A673 (cell line): Measurements from ENCODE around the gene GRIK2. TPM values are rescaled to one million over a fixed set of nuclear protein-coding genes. Genes with fewer than 3 reads are reported as not detected.

Experiments
- BruUV-seq: library from RNA; stranded (reverse); fragments of 400-500 nt; replicated peaks from 2 replicates; lab custom pipeline; 2021; lab: Mats Ljungman, UMichigan
- CTCF ChIA-PET: fragments of 300-600 bp; sonication (Branson Sonifier 250); formaldehyde crosslinking; loops from one replicate; lab custom pipeline; 2022; ENCODE audit warnings: antibody characterized with exemption; lab: Charles Lee
- POLR2A ChIA-PET: fragments of 300-600 bp; sonication (Branson Sonifier 250); formaldehyde crosslinking; loops from one replicate; lab custom pipeline; 2022; ENCODE audit warnings: antibody characterized with exemption; ENCODE audit not compliant: low non-redundant PET; lab: Charles Lee
- DNase-seq: peaks from one replicate; pipeline ENCODE4 v3.0.0-alpha.2; 2015; ENCODE audit warnings: low spot score
- H3K27ac ChIP-seq: fragments of 200-600 bp; sonication (generic); 2 replicates; pipeline ENCODE4 v1.5.1; 2016; ENCODE audit warnings: mixed run types, low read depth, mild to moderate bottlenecking, mixed read lengths, antibody characterized with exemption, low read length; ENCODE audit not compliant: poor library complexity, severe bottlenecking
- H3K27me3 ChIP-seq: fragments of 200-600 bp; sonication (generic); replicated peaks from 2 replicates; pipeline ENCODE4 v1.6.1; 2017; ENCODE audit warnings: mixed run types, low read depth, mild to moderate bottlenecking, mixed read lengths, antibody characterized with exemption, low read length; ENCODE audit not compliant: insufficient read depth, poor library complexity
- H3K36me3 ChIP-seq: fragments of 200-600 bp; sonication (generic); 2 replicates; pipeline ENCODE4 v1.6.1; 2016; ENCODE audit warnings: mixed run types, mild to moderate bottlenecking, mixed read lengths, antibody characterized with exemption, low read length; ENCODE audit not compliant: insufficient read depth, poor library complexity, severe bottlenecking
- H3K4me1 ChIP-seq: fragments of 200-600 bp; sonication (generic); 2 replicates; pipeline ENCODE4 v1.6.1; 2017; ENCODE audit warnings: mixed run types, mild to moderate bottlenecking, mixed read lengths, antibody characterized with exemption, low read length; ENCODE audit not compliant: insufficient read depth, poor library complexity, severe bottlenecking
- H3K4me3 ChIP-seq: fragments of 200-600 bp; sonication (generic); 2 replicates; pipeline ENCODE4 v1.5.1; 2016; ENCODE audit warnings: low read depth, mixed run types, mild to moderate bottlenecking, mixed read lengths, low read length; ENCODE audit not compliant: poor library complexity, severe bottlenecking
- H3K9me3 ChIP-seq: fragments of 200-600 bp; sonication (generic); 2 replicates; pipeline ENCODE4 v1.6.1; 2016; ENCODE audit warnings: mixed run types, low read depth, mild to moderate bottlenecking, mixed read lengths, antibody characterized with exemption, low read length; ENCODE audit not compliant: poor library complexity, severe bottlenecking
- CTCF ChIP-seq: fragments of 300-800, 200-600 bp; sonication (generic); conservative IDR thresholded peaks from 2 replicates; pipeline ENCODE4 v1.5.1; 2017; ENCODE audit warnings: low read depth, mild to moderate bottlenecking, antibody characterized with exemption, low read length, moderate library complexity, mixed read lengths
- EZH2 ChIP-seq: fragments of 200-600 bp; sonication (generic); IDR thresholded peaks from 2 replicates; pipeline ENCODE4 v1.6.1; 2017; ENCODE audit warnings: borderline replicate concordance, low read depth, mild to moderate bottlenecking, mixed read lengths, antibody characterized with exemption, low read length; ENCODE audit not compliant: poor library complexity, severe bottlenecking
- intact Hi-C: fragments of 100-400 bp; cut with micrococcal nuclease; formaldehyde crosslinking; loops from one replicate; pipeline ENCODE4 v1.10.0; 2022; ENCODE audit not compliant: unreplicated experiment
- total RNA-seq: library from RNA; stranded (reverse); gene quantifications from 2 replicates; pipeline ENCODE4 v1.2.3, GENCODE V29; 2021

The GRIK2 gene
- total RNA-seq, 1 experiment from 2014 or later = 62.1 TPM

- Histone ChIP-seq H3K36me3 (no peaks in the 10 kb centered on the region), H3K4me3 (no peak overlapping the region), H3K27me3 (no peaks in the 10 kb centered on the region), H3K4me1 (peaks cover 17% of the 10 kb centered on the region), H3K9me3 (no peaks in the 10 kb centered on the region), H3K27ac (no peak overlapping the region)
- TF ChIP-seq CTCF (no peak), EZH2 (no peak)
- CTCF ChIA-PET = no interaction called here
- peak; percentile 83 for DNase-seq
- POLR2A ChIA-PET = no interaction called here
- BruUV-seq = no TSS peak
- intact Hi-C loops = no loop called here
Measured at GRCh38 chr6:101716810-101717209, 323.3 kb downstream of the GRIK2 start.

GRCh38 chr6:101719521-101719920 lies 326.0 kb downstream of the GRIK2 start:
- H3K36me3 ChIP-seq = no peaks in the 10 kb centered on the region
- no TSS peak for BruUV-seq
- no peaks in the 10 kb centered on the region for H3K9me3 ChIP-seq
- H3K27ac ChIP-seq = no peak overlapping the region
- H3K27me3 ChIP-seq = no peaks in the 10 kb centered on the region
- intact Hi-C loops = no loop called here
- H3K4me1 ChIP-seq = peaks cover 17% of the 10 kb centered on the region
- DNase-seq = no peak
- H3K4me3 ChIP-seq = no peak overlapping the region
- TF ChIP-seq EZH2 (no peak), CTCF (no peak)
- ChIA-PET CTCF (no interaction called here), POLR2A (no interaction called here)

- Histone ChIP-seq H3K4me1 (peaks cover 9% of the 10 kb centered on the region), H3K27ac (no peak overlapping the region), H3K4me3 (no peak overlapping the region), H3K36me3 (no peaks in the 10 kb centered on the region), H3K27me3 (no peaks in the 10 kb centered on the region), H3K9me3 (no peaks in the 10 kb centered on the region)
- TF ChIP-seq CTCF = no peak
- no peak for TF ChIP-seq EZH2
- POLR2A ChIA-PET = no interaction called here
- no peak for DNase-seq
- no TSS peak for BruUV-seq
- intact Hi-C loops = no loop called here
- CTCF ChIA-PET = no interaction called here
Measured at GRCh38 chr6:101722471-101722870, 329.0 kb downstream of the GRIK2 start.
